CD4-positive, alpha-beta T cell treated with Interleukin-6 for 4 hours (primary cell): ENCODE measurements around the gene CREB3L4.

ENCODE experiments used
- DNase-seq: peaks from one replicate; pipeline ENCODE4 v3.0.0-alpha.2; 2020; ENCODE audit warnings: mixed read lengths

The CREB3L4 gene

DNA sequence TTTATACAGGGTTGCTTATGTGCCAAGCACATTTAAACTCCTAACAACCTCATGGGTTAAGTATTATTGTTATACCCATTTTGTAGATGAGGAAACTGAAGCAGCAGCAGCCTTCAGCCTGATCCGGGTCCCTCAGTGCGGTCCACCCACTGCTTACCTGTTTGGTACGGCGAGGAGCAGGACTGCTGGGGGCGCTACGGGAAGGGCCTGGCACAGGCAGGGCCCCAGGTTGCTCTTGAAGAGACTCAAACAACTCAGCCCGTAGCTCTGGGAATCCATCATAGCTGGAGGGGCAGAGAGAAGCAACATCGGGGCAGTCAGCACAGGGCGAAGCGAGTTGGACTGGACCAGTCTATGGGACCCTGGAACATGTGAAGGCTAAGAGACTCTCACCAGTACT is 30.4 kb upstream of the CREB3L4 start:
- no peak for DNase-seq

DNA sequence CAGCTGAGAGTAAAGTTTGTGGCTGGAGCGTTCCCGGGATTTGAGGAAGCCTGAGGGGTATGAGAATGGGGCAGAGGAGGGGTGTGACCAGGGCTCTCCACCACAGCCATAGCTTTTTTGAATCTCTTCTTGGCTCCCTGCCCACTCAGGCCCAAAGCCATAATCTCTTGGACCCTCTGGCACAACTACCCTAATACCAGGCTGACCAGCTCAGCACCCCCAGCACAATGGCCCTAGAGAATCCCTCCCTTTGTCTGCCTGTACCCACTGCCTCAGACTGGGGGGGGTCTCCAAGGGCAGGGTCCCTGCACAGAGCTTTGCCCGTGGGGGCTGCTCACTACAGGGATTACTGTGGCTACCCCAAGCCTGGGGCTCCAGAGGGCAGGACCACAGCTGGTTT is 28.7 kb upstream of the CREB3L4 start:
- no peak for DNase-seq

DNA sequence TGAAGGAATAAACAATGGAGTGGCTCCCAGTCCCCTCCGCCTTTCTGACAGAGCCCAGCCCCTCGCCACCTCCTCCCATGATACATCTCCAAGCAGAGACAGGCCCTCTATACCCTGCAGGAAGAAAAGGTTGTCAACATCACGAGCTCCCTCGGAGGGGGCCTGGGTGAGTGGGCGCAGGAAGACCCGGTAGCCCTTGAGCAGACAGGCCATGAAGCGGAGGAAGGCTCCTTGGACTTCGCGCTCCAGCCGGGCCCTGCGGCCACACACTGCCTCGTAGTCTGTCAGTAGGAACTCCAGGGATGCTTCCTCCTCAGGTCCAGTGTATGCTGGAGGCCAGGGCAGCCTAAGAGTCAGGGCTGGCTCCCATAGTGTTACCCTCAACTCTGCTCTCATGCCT is 28.2 kb upstream of the CREB3L4 start:
- no peak for DNase-seq

DNA sequence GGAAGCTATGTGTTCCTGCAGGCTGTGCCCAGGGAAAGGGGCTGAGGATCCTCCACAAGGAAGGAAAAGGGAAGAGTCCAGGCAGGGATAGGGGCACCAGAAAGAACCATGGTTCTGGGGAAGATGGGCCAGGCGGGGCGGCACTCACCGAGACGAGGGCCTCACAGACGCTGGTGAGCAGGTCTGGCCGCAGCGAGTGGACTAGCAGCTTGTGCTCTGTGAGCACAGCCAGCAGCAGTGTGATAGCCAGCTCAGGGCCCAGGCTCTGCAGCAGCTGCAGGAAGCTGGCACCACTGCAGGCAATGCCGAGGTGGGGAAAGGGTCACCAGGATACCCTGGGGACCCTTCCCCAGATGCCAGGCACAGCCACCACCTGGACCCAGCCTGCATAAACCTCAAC is 26.9 kb upstream of the CREB3L4 start:
- DNase-seq, result no peak

DNA sequence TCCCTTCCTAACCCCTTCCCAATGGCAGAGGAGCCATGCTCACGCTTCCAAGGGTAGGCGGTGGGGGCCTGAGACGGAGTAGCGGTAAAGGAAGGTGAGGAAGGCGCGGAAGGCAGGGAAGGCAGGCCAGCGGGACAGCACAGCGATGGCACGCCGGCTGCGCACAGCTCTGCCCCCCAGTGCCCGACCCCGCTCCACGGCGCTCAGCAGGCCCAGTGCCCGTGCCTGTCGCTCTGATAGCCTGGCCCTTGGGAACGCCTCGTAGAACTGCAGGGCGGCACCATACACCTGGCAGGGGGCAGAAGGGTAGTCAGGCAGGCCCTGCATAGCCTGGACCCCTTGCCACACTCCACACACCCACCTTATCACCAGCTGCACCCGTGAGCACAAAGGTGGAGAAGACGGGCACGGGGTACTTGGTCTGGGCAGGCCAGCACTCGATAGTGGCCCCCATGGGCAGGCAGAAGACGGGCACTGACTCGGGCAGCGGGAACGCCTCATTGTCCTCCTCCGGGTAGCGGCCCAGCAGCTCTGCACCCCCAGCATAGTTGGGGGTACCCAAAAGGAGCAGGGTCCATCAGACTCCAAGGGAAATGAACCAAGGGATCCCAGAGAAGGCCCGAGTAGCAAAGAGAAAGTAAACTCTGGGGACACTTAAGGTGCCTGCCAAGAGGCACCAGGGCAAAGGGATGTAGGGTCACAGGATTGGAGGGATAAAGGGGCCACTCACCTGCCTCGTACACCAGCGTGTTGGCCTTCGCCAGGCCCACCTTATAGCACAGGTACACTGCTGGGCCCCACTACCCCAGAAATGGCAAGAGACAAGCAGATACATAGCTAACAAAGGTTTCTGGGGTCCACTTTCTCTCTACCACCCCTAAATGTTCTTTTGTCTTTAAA is 25.6 kb upstream of the CREB3L4 start:
- DNase-seq, result no peak

DNA sequence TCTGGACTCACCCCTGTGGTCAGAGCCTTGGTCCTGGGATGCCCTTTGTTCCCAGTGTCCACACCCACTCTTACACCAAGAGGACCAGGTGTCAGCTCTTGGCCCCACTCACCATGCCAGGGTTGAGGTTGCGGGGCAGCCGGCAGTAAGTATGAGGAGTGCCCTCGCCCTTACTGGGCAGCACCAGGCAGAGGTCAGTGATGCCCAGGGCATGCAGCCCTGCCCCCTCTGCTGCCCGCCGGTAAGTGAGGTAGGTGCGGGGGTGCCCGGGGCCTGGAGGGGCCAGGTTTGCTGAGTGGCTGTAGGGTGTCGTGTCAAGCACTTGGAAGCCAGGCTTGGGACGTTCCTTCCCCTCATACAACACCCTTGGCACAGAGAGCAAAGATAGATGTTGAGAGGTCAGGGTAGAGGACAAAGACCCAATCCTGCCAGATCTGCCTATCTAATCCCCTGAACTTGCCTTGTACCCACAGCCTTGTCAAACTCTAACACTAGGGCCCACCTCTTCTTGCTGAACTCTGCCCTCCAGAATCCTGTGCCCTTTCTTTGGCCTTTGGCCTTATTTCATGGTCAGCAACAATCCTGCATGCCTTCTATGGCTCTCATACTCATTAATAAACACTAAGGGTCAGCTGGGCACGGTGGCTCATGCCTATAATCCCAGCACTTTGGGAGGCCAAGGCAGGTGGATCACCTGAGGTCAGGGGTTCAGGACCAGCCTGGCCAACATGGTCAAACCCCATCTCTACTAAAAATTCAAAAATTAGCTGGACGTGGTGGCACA is 24.7 kb upstream of the CREB3L4 start:
- DNase-seq, result no peak

DNA sequence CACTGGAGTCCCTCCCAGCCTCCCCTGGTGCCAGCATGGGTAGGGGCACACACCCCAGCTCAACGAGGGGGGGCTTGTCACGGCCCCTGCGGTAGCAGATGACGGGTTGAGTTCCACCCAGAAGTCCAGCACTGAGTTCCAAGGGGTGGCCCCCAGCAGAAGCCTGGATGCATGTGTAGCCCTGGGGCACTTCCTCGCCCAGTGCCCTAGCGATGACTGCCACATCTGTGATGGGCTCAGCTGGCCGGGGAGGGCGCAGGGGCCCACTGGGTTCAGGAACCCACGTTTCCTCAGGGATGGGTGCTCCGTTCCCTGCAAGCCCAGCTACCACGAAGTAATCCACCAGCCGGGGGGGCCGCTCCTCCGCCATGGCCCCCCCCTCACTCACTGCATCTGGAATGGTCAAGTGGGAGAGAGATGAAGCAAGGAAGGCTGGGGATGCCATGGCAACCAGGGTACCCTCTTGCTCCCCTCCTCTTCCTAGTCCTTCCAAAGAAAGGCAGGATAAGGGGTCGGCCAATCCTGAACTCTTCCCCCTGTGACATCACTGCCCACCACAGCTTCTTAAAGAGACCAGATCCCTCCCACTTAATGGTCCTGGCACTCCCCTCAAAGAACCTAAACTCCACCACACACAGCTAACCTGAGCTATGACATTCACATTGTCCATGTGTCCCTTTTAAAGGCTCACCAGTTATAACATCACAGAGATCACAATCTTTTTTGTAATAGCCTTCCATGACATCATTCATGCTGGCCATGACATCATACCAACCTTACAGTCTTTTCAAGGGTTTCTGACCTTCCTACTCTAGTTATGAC is 23.5 kb upstream of the CREB3L4 start:
- no peak for DNase-seq

DNA sequence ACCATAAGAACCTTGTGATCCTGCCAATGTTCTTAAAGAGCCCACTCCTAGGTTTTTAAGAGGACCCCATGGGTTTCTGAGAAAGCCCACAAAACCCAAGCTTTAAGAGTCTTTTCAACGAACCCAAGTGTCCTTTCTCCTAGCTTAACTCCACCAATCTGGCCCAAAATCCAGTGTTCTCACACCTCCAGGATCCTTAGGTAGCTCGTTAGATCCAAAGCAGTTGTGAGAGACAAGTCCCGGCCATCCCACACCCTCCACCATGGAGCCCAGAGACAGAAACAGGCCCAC is 22.9 kb upstream of the CREB3L4 start:
- DNase-seq, result no peak

DNA sequence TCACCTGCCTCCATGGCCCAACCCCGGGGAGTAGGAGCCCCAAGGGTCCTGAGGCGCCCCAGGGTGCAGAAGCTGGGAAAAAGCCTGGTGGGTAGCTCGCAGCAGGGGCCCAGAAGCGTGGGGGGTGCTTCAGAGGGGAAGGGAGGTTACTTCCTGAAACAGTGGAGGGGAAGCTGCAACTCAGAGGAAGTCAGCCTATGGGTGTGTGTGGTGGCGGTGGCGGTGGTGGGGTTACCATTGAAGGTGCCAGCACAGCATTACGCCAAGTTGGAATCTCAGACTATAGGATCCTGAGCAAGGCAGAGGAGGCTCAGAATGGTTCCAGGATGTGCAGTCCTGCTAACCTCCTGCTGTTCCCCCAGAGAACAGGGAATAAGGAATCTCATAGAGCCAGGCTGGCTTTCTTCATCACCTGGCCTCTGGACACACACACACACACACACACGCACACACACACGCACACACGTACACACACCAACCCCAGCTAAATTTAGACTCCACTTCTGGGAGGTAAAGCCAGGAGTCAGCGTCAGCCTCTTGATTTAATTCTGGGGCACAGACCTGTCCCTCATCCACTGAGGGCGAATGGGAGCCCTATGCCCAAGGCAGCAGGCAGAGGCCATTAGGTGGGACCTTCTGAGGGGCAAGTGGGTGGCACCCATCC is 22.4 kb upstream of the CREB3L4 start:
- peak; percentile 83 for DNase-seq

DNA sequence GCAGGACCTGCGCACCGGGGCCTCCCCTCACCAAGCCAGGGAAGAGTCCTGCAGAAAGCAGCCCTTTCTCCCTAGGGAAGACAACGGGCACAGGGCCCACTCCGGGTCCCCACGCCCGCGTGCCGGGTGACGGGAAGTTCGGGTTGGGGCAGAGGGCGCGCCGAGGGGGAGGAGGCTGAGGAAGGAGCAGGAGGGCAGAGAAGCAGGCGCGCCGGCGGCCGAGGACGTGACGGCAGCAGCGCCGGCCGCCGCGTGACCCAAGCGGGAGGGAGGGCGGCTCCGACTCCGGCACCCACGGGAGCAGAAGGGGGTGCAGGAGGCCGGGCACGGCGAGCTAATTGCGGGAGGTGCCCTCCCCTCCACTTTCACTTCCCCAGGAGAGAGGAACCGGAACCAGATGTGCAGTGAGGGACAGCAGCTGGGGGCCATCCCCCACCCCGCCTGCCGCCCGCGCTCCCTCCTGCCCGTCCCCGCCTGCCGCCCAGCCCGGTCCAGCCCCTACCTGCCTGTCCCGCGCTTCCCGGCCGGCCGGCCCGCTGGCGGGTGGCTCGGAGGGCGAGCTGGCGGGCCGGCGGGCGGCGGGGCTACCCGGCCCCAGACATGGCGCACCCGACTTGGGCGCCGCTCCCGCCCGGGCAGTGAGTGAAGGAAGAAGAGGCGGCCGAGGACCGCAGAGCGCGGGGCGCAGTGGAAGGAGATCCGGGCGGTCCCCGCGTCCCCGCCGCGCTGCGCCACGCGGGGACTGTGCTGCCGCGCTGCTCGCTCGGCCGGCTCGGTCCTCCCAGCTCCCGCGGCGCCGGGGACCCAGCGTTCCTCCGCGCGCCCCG is 21.7 kb upstream of the CREB3L4 start:
- peak; percentile 77 for DNase-seq

DNA sequence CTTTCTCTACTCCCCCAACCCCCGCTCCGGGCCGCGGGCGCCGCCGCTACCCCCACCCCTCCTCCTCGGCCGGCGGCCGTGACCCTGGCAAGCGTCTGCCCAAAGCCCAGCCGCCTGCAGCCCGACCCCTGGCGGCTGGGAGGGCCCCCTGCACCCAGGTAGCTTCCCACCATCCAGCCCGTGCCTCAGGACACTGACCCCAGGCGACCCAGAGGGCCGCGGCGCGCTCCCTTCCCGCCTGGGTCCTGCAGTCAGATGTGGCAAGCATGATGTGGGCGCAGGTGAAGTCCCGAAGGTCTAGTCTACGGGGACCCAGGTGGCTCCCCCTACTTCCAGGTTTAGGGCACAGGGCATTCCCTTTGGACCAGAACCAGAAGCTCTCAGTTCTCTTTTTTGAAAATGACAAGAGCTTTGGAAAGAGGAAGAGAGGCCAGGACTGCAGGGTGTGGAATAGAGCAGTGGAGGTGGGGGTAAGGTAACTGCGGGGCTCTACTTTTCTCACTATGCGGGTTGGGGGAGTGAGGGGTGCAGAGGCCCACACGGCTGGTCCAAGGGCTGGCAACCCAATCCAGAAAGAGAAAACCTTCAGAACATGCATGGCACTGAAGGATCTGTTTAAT is 21.0 kb upstream of the CREB3L4 start, which contains the start of gene DENND4B:
DENND4B (minus strand) TSS at position 97 of the 620 bp plus-strand sequence. CDS start 2,344 bp downstream, outside the sequence.
- peak; percentile 82 for DNase-seq

DNA sequence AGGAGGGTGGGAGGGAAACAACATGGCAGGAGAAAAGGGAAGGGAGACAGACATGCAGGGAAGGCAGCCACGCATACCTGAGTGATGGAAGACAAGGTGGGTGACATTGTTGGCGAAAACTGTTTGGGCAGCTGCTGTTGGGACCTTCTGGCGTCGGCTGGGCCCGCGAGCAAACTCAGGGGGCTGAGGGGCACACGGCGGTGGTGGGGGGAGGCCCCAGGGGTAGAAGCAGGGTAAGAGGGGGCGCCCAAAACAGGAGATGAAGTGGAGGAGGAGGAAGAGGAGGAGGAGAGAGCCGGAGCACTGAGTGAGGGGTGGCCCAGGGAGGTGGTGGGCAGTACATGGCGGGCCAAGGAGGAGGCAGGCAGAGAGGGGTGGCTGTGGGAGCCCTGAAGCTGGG is 16.5 kb upstream of the CREB3L4 start:
- no peak for DNase-seq

DNA sequence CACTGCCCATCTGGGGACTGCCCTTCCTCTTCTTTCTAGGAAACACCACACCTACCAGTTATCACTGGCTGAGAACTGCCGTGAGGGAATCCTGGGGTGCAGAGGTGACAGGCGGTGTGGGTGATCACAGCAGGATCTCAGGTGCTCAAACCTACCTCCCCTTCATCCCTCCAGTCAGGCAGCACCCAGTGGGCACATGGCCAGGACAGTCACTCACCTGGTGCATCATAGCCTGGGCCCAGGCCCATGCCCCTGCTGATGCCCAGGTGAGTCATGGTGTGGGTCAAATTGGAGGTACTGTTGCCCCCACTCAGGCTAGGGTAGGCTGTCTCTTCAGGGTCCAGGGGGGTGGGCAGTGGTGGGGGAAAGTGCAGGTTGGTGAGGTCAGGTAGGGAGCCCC is 15.9 kb upstream of the CREB3L4 start:
- no peak for DNase-seq

DNA sequence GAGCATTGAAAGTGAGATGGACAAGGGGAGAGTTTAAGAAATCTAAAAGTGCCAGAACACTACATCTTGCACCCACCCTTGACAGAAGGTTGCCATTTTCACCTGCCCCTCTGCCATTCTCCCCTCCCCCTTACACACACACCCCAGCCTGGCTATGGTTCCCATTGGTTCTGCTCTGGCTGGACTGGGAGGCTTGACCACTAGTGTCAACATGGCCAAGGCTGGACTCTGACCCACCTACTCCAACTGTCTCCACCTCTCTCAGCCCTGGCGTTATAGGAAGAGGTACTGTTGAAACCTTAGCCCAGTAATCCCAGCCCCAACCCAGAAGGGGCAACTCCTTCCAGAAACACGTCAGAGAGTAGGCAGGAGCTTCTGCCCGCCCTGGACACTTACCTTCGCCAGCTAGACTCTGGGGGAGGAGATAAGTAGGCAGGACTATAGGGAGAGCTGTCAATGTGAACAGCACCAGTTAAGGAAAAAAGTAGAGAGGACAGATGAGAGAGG is 13.8 kb upstream of the CREB3L4 start:
- no peak for DNase-seq

DNA sequence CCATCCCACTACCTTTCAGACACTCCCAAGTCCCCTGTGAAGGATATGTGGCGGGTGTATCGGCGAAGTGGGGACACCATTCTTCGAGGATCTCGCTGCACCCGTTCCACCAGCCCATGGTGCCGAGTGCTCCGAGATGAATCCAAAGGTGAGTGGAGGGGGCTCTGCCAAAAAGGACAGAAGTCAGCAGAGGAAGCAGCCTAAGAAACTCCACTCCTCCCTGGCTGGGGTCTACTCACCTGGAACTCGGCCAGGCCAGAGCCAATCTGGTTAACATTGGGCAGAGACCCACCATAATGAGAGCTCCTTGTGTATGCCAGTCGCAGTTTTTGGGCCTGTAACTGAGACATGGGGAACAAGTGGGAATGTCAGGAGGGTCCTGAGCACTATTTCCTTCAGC is 12.9 kb upstream of the CREB3L4 start:
- no peak for DNase-seq

DNA sequence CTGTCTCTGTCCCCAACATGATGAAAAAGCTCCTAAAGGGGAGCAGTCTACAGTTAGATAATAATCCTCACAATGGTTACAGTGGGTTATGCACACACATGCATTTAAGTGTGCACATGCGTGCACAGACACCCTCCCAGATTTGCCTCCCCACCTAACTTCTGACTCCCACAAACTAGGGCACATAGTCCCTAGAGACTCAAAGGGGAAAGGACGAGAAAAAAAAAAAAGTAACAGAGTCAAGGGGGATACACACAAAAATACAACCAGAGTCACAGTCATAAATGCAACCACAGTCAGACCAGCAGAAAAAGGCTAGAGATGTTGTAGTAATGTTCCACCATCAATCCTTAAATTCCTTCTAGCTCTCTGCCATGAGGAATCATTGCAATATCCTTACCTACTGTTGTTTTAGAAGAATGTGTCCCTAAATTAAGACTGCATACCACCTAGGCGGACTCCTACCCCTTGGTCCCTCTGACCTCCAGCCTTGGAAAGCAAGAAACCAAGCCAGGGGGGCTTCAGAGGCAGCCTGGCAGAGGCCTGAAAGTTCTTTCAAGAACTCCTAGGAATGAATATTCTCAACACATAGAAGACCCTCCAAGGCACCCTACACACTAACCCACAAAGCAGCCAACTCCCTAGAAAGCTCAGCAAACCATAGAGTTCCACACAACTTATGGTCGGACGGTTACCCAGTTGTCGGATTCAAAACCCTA is 10.5 kb upstream of the CREB3L4 start:
- DNase-seq, result no peak

DNA sequence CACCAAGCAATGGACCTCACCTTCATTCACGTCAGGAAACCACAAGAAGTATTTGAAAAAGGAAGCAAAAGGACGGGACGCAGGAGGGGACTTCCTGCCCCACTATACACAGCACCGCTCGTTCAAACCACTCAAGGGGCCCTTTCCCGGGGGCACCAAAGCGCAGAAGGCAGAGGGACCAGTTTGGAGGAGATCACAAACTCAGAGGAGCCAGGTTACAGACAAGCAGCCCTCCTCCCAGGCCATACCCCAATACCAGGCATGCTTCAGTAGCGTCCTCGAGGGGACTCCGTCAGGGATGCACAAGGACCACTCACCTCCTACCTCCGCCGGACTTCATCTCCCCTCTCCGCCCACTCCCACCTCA is 10.0 kb upstream of the CREB3L4 start:
- peak; percentile 42 for DNase-seq

DNA sequence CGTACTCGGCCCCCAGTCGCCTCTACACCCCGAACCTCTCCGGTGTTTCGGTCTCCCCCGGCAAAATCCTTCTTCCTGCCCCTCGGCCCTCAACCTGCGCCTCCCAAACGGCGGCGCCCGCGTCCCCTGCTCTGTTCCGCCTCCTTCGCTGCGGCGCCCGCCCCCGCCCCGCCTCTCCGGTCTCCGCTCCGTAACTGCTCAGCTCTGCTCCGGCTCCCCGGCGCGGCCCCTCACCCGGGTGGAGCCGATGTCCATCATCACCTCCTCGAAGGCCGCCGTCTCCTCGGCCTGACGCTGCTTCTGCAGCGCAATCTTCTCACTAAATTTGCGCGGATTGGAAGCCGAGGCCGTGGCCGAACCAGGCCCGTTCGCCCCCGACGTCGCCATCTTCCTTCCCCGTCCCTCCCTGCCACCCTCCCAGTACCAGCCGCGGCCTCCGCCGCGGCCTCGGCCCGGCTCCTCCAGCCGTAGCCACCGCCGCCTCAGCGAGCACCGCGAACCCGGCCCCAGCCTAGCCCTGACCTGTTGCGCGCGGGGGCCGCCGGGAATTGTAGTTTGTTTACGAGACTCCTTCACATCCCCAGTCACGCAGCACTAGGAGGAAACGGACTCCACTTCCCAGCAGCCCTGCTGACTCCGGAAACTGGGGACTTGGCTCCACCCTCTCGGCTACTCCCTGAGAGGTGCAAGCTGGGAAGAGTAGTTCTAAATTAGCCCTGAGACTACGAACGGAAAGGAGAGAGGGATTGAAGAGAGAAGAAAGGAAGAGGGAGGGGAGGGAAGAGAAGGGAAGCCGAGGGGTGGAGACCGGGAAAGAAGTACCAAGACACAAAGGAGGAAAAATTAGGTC is 9.4 kb upstream of the CREB3L4 start, which contains the start of gene CRTC2:
CRTC2 (minus strand) TSS at position 502 of the 850 bp plus-strand sequence; CDS start at position 387, 115 bp downstream.
- DNase-seq, result peak; percentile 99

DNA sequence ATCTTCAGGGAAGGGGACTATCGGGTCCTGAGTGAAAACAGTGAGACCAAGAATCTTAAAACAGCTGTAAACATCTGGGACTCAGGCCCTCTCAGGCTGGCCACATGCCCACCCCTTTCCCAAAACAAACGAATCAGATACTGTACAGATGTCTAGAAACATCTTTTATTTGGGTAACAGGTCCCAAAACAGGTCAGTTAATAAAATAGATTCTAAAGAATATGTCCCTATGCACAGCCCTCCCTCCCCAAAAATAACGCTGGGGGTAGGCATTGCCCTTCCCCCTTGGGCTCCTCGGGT is 8.8 kb upstream of the CREB3L4 start:
- no peak for DNase-seq

DNA sequence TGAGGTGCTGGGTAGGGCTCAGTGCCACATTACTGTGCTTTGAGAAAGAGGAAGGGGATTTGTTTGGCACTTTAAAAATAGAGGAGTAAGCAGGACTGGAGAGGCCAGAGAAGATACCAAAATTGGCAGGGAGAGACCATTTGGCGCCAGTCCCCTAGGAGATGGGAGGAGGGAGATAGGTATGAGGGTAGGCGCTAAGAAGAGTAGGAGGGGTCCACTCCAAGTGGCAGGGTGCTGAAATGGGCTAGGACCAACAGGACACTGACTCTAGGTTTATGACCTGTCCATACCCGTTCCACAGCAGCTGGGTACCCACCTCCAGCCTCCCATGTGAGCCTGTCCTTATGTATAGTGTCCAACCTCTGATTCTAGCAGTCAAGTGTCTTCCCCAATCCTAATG is 8.2 kb upstream of the CREB3L4 start:
- DNase-seq, result no peak
